K562 (cell line): ENCODE results near the gene RASSF3. TPM values are rescaled to one million over a fixed set of nuclear protein-coding genes. Genes with fewer than 3 reads are reported as not detected.

Source experiments
- DACH1 ChIP-seq: fragments of 450-650 bp; IDR thresholded peaks from 2 replicates; pipeline ENCODE4 v1.6.1; 2018; ENCODE audit not compliant: partially characterized antibody
- DMBX1 ChIP-seq: fragments of 250-450 bp; sonication (Bioruptor Pico); IDR thresholded peaks from 2 replicates; pipeline ENCODE4 v1.8.0; 2022; ENCODE audit warnings: inconsistent platforms, mild to moderate bottlenecking, moderate library complexity, borderline replicate concordance
- ETV1 ChIP-seq: fragments of 450-650 bp; conservative IDR thresholded peaks from 2 replicates; pipeline ENCODE4 v1.6.1; 2016; ENCODE audit warnings: missing genetic modification characterization, control low read depth, low read depth, missing compliant biosample characterization
- FIP1L1 ChIP-seq: fragments of 200-400 bp; formaldehyde crosslinking; IDR thresholded peaks from 2 replicates; pipeline ENCODE4 v1.6.1; 2018; ENCODE audit warnings: mild to moderate bottlenecking, low read depth, low read length; ENCODE audit not compliant: poor library complexity, severe bottlenecking
- GATAD2B ChIP-seq: fragments of 450-650 bp; IDR thresholded peaks from 2 replicates; pipeline ENCODE4 v1.6.1; 2017; ENCODE audit warnings: mild to moderate bottlenecking, borderline replicate concordance
- HDAC6 ChIP-seq: IDR thresholded peaks from 2 replicates; pipeline ENCODE4 v1.6.1; 2012; ENCODE audit warnings: low read depth, mild to moderate bottlenecking, control low read depth, inconsistent platforms, low read length, moderate library complexity
- HDAC8 ChIP-seq: fragments of 450-650 bp; IDR thresholded peaks from 2 replicates; pipeline ENCODE4 v1.6.1; 2016; ENCODE audit warnings: mild to moderate bottlenecking, missing genetic modification characterization, moderate library complexity, missing compliant biosample characterization
- MYBL2 ChIP-seq, 2 experiments: fragments of 450-650 bp in 1 of 2; sonication (generic) in 1 of 2; formaldehyde crosslinking in 1 of 2; IDR thresholded peaks; 2 replicates each; pipeline versions ENCODE4 v1.6.1 to v1.8.1; 2017 to 2022; ENCODE audit warnings: borderline replicate concordance in 1 of 2, inconsistent platforms in 1 of 2, low read depth in 1 of 2, mild to moderate bottlenecking in 1 of 2, missing genetic modification reagents in 1 of 2, moderate library complexity in 1 of 2
- NFIX ChIP-seq: fragments of 250-450 bp; sonication (Bioruptor Pico); IDR thresholded peaks from 2 replicates; pipeline ENCODE4 v1.4.0; 2020; ENCODE audit warnings: low read depth, mild to moderate bottlenecking, moderate library complexity
- XRCC4 ChIP-seq: IDR thresholded peaks from one replicate; pipeline ENCODE4 v1.6.1; 2011; ENCODE audit not compliant: insufficient read depth, insufficient read length; ENCODE audit errors: extremely low read depth
- ZNF696 ChIP-seq: fragments of 250-450 bp; sonication (Bioruptor Pico); conservative IDR thresholded peaks from 2 replicates; pipeline ENCODE4 v1.4.0; 2020; ENCODE audit warnings: mild to moderate bottlenecking, moderate library complexity
- polyA plus RNA-seq, 8 experiments: library from polyadenylated mRNA; depleted of rRNA in 4 of 8; stranded (reverse) in 5 of 8; unstranded in 3 of 8; fragments of >200 nt; fragmentation: Nextera tagmentation in 2 of 8; fragmentation: Illumina TruSeq in 1 of 8; extraction: Ambion mirVana in 2 of 8; extraction: Trizol in 1 of 8; gene quantifications; 2 replicates each; pipeline versions ENCODE4 v1.2.1 to v1.2.3, GENCODE V29; 2011 to 2014; ENCODE audit warnings: inconsistent platforms in 1 of 8, missing spikeins in 1 of 8
- total RNA-seq, 7 experiments: library from RNA; depleted of rRNA in 6 of 7; stranded (reverse); fragments of >200 nt in 6 of 7; fragmentation: Illumina TruSeq in 2 of 7; extraction: Trizol in 2 of 7; gene quantifications; 2 replicates each; pipeline versions ENCODE4 v1.2.1 to v1.2.3, GENCODE V29; 2011 to 2021; ENCODE audit warnings: low replicate concordance in 1 of 7
- TF ChIP-seq, protein P1 (sequence below): sonication (generic); formaldehyde crosslinking; IDR thresholded peaks from 2 replicates; pipeline ENCODE4 v1.8.1; 2023; ENCODE audit warnings: mild to moderate bottlenecking, missing genetic modification reagents
- TF ChIP-seq, protein P2 (sequence below): sonication (generic); formaldehyde crosslinking; IDR thresholded peaks from 2 replicates; pipeline ENCODE4 v1.8.0; 2023; ENCODE audit warnings: mild to moderate bottlenecking, missing genetic modification reagents
- TF ChIP-seq, protein P3 (sequence below): sonication (generic); formaldehyde crosslinking; IDR thresholded peaks from 2 replicates; pipeline ENCODE4 v1.9.0; 2022; ENCODE audit warnings: mild to moderate bottlenecking, missing genetic modification reagents
- TF ChIP-seq, protein P4 (sequence below): fragments of 450-650 bp; IDR thresholded peaks from 2 replicates; pipeline ENCODE4 v1.7.1; 2018; ENCODE audit warnings: mild to moderate bottlenecking, low read depth; ENCODE audit not compliant: partially characterized antibody
- TF ChIP-seq, protein P5 (sequence below): fragments of 450-650 bp; IDR thresholded peaks from 2 replicates; pipeline ENCODE4 v1.6.1; 2016
- TF ChIP-seq, protein P6 (sequence below), 2 experiments: fragments of 250-450 bp in 1 of 2; fragments of 450-650 bp in 1 of 2; sonication (Bioruptor Pico) in 1 of 2; IDR thresholded peaks; 2 replicates each; pipeline versions ENCODE4 v1.6.1 to v1.8.0; 2016 to 2021; ENCODE audit warnings: mild to moderate bottlenecking in 2 of 2, moderate library complexity in 2 of 2, missing compliant biosample characterization in 1 of 2, missing genetic modification characterization in 1 of 2

The RASSF3 gene
- total and polyA plus RNA-seq, 9 of the 15 experiments (the other 6 are each of a cell fraction or from before 2014, with no cell fraction given), result 3.7 to 39.2 (median 20.2) TPM

DNA sequence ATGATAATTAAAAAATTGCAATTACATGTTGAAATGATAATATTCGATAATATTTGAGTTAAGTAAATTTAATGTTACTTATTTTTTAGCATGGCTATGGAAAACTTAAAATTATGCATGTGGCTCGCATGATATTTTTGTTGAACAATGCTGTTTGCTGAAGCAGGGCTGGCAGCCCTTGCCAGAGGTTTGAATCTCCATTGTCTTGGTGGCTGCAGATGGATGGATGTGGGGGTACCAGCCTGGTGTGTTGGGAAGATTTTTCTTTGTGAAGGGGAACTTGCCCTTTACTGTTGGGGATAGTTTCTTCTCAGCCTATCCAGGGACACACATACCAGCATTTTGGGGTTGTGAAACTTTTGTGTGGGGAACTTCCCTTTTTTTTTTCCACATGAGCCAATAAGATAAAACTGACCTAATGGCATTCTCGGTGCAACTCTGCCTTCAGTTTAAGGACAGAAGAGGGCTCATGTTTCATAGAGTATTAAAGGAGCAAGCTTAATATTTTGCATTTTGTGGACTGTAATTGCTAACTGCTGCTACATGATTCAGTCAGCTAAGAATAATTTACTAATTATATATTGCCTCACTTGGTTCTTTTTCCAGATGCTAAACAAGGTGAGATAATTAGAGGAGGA lies 8.8 kb downstream of the RASSF3 start (continued):
- TF ChIP-seq, protein P1, sequence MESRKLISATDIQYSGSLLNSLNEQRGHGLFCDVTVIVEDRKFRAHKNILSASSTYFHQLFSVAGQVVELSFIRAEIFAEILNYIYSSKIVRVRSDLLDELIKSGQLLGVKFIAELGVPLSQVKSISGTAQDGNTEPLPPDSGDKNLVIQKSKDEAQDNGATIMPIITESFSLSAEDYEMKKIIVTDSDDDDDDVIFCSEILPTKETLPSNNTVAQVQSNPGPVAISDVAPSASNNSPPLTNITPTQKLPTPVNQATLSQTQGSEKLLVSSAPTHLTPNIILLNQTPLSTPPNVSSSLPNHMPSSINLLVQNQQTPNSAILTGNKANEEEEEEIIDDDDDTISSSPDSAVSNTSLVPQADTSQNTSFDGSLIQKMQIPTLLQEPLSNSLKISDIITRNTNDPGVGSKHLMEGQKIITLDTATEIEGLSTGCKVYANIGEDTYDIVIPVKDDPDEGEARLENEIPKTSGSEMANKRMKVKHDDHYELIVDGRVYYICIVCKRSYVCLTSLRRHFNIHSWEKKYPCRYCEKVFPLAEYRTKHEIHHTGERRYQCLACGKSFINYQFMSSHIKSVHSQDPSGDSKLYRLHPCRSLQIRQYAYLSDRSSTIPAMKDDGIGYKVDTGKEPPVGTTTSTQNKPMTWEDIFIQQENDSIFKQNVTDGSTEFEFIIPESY (CRISPR knock-in tag), result no peak
- TF ChIP-seq FIP1L1 (no peak), GATAD2B (no peak), ETV1 (no peak), XRCC4 (no peak), HDAC6 (no peak), NFIX (CRISPR knock-in tag) (no peak), DMBX1 (CRISPR knock-in tag) (no peak), ZNF696 (CRISPR knock-in tag) (no peak), MYBL2 (IDR thresholded peaks at IDR 0.05; ENCODE audit: low read depth) (no peak), MYBL2 (CRISPR knock-in tag; IDR thresholded peaks at IDR 0.05; ENCODE audit: borderline replicate concordance) (no peak), DACH1 (no peak), HDAC8 (tag) (no peak)
- TF ChIP-seq, protein P2, sequence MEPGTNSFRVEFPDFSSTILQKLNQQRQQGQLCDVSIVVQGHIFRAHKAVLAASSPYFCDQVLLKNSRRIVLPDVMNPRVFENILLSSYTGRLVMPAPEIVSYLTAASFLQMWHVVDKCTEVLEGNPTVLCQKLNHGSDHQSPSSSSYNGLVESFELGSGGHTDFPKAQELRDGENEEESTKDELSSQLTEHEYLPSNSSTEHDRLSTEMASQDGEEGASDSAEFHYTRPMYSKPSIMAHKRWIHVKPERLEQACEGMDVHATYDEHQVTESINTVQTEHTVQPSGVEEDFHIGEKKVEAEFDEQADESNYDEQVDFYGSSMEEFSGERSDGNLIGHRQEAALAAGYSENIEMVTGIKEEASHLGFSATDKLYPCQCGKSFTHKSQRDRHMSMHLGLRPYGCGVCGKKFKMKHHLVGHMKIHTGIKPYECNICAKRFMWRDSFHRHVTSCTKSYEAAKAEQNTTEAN (CRISPR knock-in tag), result no peak
- TF ChIP-seq, protein P3, sequence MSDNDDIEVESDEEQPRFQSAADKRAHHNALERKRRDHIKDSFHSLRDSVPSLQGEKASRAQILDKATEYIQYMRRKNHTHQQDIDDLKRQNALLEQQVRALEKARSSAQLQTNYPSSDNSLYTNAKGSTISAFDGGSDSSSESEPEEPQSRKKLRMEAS (CRISPR knock-in tag), result no peak
- TF ChIP-seq, protein P4, sequence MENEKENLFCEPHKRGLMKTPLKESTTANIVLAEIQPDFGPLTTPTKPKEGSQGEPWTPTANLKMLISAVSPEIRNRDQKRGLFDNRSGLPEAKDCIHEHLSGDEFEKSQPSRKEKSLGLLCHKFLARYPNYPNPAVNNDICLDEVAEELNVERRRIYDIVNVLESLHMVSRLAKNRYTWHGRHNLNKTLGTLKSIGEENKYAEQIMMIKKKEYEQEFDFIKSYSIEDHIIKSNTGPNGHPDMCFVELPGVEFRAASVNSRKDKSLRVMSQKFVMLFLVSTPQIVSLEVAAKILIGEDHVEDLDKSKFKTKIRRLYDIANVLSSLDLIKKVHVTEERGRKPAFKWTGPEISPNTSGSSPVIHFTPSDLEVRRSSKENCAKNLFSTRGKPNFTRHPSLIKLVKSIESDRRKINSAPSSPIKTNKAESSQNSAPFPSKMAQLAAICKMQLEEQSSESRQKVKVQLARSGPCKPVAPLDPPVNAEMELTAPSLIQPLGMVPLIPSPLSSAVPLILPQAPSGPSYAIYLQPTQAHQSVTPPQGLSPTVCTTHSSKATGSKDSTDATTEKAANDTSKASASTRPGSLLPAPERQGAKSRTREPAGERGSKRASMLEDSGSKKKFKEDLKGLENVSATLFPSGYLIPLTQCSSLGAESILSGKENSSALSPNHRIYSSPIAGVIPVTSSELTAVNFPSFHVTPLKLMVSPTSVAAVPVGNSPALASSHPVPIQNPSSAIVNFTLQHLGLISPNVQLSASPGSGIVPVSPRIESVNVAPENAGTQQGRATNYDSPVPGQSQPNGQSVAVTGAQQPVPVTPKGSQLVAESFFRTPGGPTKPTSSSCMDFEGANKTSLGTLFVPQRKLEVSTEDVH, result no peak
- TF ChIP-seq, protein P5, sequence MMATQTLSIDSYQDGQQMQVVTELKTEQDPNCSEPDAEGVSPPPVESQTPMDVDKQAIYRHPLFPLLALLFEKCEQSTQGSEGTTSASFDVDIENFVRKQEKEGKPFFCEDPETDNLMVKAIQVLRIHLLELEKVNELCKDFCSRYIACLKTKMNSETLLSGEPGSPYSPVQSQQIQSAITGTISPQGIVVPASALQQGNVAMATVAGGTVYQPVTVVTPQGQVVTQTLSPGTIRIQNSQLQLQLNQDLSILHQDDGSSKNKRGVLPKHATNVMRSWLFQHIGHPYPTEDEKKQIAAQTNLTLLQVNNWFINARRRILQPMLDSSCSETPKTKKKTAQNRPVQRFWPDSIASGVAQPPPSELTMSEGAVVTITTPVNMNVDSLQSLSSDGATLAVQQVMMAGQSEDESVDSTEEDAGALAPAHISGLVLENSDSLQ, result no peak
- TF ChIP-seq, protein P6, sequence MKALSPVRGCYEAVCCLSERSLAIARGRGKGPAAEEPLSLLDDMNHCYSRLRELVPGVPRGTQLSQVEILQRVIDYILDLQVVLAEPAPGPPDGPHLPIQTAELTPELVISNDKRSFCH (CRISPR knock-in tag; IDR thresholded peaks at IDR 0.05), result no peak
- TF ChIP-seq, protein P6 (tag; IDR thresholded peaks at IDR 0.05), result 0 out of 2 replicates have a peak, but pooled peaks have one; percentile 41
